Duodenal mucosa (tissue), 2 donors: ENCODE results near the gene ADGRA3.

Source experiments
- H3K27ac ChIP-seq: one replicate; pipeline ENCODE4 v1.7.0; 2013; ENCODE audit warnings: low read depth, low read length
- H3K27me3 ChIP-seq, 2 donors: one replicate each; pipeline ENCODE4 v1.7.0; 2013; ENCODE audit warnings: low read length in 2 of 2, control low read depth in 1 of 2; ENCODE audit not compliant: insufficient read depth in 2 of 2, control insufficient read depth in 1 of 2
- H3K36me3 ChIP-seq, 2 donors: one replicate each; pipeline ENCODE4 v1.7.0; 2013; ENCODE audit warnings: low read length in 2 of 2, control low read depth in 1 of 2; ENCODE audit not compliant: insufficient read depth in 2 of 2, control insufficient read depth in 1 of 2
- H3K4me1 ChIP-seq, 2 donors: one replicate each; pipeline ENCODE4 v1.7.0; 2013; ENCODE audit warnings: low read length in 2 of 2, control low read depth in 1 of 2; ENCODE audit not compliant: insufficient read depth in 2 of 2, control insufficient read depth in 1 of 2
- H3K4me3 ChIP-seq, 2 donors: one replicate each; pipeline ENCODE4 v1.7.0; 2013; ENCODE audit warnings: low read length in 2 of 2, low read depth in 1 of 2
- H3K9ac ChIP-seq, 2 donors: one replicate each; pipeline ENCODE4 v1.7.0; 2013; ENCODE audit warnings: low read length in 2 of 2, low read depth in 1 of 2
- H3K9me3 ChIP-seq, 2 donors: one replicate each; pipeline ENCODE4 v1.7.0; 2013; ENCODE audit warnings: low read length in 2 of 2, control low read depth in 1 of 2; ENCODE audit not compliant: control insufficient read depth in 1 of 2

The ADGRA3 gene

GRCh38 chr4:22428441-22428840, 87.4 kb downstream of the ADGRA3 start:
- H3K9me3 ChIP-seq: no peaks in the 10 kb centered on the region
- H3K27me3 ChIP-seq: no peaks in the 10 kb centered on the region
- H3K9ac ChIP-seq: no peak overlapping the region
- H3K4me1 ChIP-seq: no peaks in the 10 kb centered on the region
- peaks cover 0 to 5% of the 10 kb centered on the region in 2 donors for H3K36me3 ChIP-seq
- H3K27ac ChIP-seq: no peak overlapping the region
- H3K4me3 ChIP-seq: no peak overlapping the region

GRCh38 chr4:22427675-22428074, 88.2 kb downstream of the ADGRA3 start:
- H3K4me1 ChIP-seq: no peaks in the 10 kb centered on the region
- H3K9ac ChIP-seq: no peak overlapping the region
- H3K27ac ChIP-seq: no peak overlapping the region
- no peaks in the 10 kb centered on the region for H3K27me3 ChIP-seq
- no peaks in the 10 kb centered on the region for H3K9me3 ChIP-seq
- H3K4me3 ChIP-seq: no peak overlapping the region
- H3K36me3 ChIP-seq: peaks cover 0 to 8% of the 10 kb centered on the region in 2 donors

- H3K4me1 ChIP-seq: peaks cover 0 to 4% of the 10 kb centered on the region in 2 donors
- no peaks in the 10 kb centered on the region for H3K9me3 ChIP-seq
- no peaks in the 10 kb centered on the region for H3K27me3 ChIP-seq
- no peak overlapping the region for H3K4me3 ChIP-seq
- H3K27ac ChIP-seq: no peak overlapping the region
- peaks cover 3 to 14% of the 10 kb centered on the region in 2 donors for H3K36me3 ChIP-seq
- no peak overlapping the region for H3K9ac ChIP-seq
Observed at GRCh38 chr4:22420291-22420690, 95.6 kb downstream of the ADGRA3 start.

- Histone ChIP-seq H3K4me1 (peaks cover 0 to 4% of the 10 kb centered on the region in 2 donors), H3K27me3 (no peaks in the 10 kb centered on the region), H3K36me3 (peaks cover 3% of the 10 kb centered on the region in 2 donors), H3K27ac (no peak overlapping the region), H3K4me3 (no peak overlapping the region), H3K9ac (no peak overlapping the region), H3K9me3 (no peaks in the 10 kb centered on the region)
Observed at GRCh38 chr4:22417408-22417807, 98.5 kb downstream of the ADGRA3 start.

- Histone ChIP-seq H3K9me3 (no peaks in the 10 kb centered on the region), H3K27me3 (no peaks in the 10 kb centered on the region), H3K27ac (no peak overlapping the region), H3K4me1 (peaks cover 0 to 4% of the 10 kb centered on the region in 2 donors), H3K4me3 (no peak overlapping the region), H3K36me3 (peaks cover 0 to 3% of the 10 kb centered on the region in 2 donors), H3K9ac (no peak overlapping the region)
Observed at GRCh38 chr4:22416403-22416802, 99.5 kb downstream of the ADGRA3 start.

GRCh38 chr4:22414833-22415232, 101.0 kb downstream of the ADGRA3 start:
- Histone ChIP-seq H3K4me3 (no peak overlapping the region), H3K4me1 (peaks cover 0 to 4% of the 10 kb centered on the region in 2 donors), H3K9me3 (no peaks in the 10 kb centered on the region), H3K9ac (no peak overlapping the region), H3K27ac (no peak overlapping the region), H3K27me3 (no peaks in the 10 kb centered on the region), H3K36me3 (peaks cover 0 to under 1% of the 10 kb centered on the region in 2 donors)

GRCh38 chr4:22413471-22413870, 102.4 kb downstream of the ADGRA3 start:
- H3K27me3 ChIP-seq: no peaks in the 10 kb centered on the region
- H3K9me3 ChIP-seq: no peaks in the 10 kb centered on the region
- no peak overlapping the region for H3K4me3 ChIP-seq
- no peak overlapping the region for H3K9ac ChIP-seq
- H3K36me3 ChIP-seq: peaks cover 5% of the 10 kb centered on the region in 2 donors
- no peak overlapping the region for H3K27ac ChIP-seq
- H3K4me1 ChIP-seq: peaks cover 0 to 4% of the 10 kb centered on the region in 2 donors

GRCh38 chr4:22412013-22412412, 103.9 kb downstream of the ADGRA3 start:
- Histone ChIP-seq H3K4me3 (no peak overlapping the region), H3K9ac (no peak overlapping the region), H3K9me3 (no peaks in the 10 kb centered on the region), H3K27me3 (no peaks in the 10 kb centered on the region), H3K4me1 (peaks cover 0 to 4% of the 10 kb centered on the region in 2 donors), H3K36me3 (peaks cover 5% of the 10 kb centered on the region in 2 donors), H3K27ac (no peak overlapping the region)

- H3K27me3 ChIP-seq: no peaks in the 10 kb centered on the region
- H3K4me1 ChIP-seq: no peaks in the 10 kb centered on the region
- H3K9ac ChIP-seq: no peak overlapping the region
- H3K36me3 ChIP-seq: peaks cover 5% of the 10 kb centered on the region in 2 donors
- no peak overlapping the region for H3K27ac ChIP-seq
- H3K4me3 ChIP-seq: no peak overlapping the region
- no peaks in the 10 kb centered on the region for H3K9me3 ChIP-seq
Observed at GRCh38 chr4:22410645-22411247, 105.1 kb downstream of the ADGRA3 start.

GRCh38 chr4:22408474-22408873, 107.4 kb downstream of the ADGRA3 start:
- H3K9me3 ChIP-seq: no peaks in the 10 kb centered on the region
- H3K27ac ChIP-seq: no peak overlapping the region
- no peaks in the 10 kb centered on the region for H3K4me1 ChIP-seq
- H3K27me3 ChIP-seq: no peaks in the 10 kb centered on the region
- peaks cover 5% of the 10 kb centered on the region in 2 donors for H3K36me3 ChIP-seq
- H3K9ac ChIP-seq: no peak overlapping the region
- H3K4me3 ChIP-seq: no peak overlapping the region
